ENCODE measurements around the gene PCLAF.

Gene PCLAF

GRCh38 chr15:64324165-64324877 lies 56.9 kb downstream of the PCLAF start:
- DNase-seq (ENCODE audit: low read depth in 2 of 2), result no peak

GRCh38 chr15:64315216-64315615 lies 66.0 kb downstream of the PCLAF start:
- no peak for DNase-seq (ENCODE audit: low read depth in 2 of 2)

- no peak for DNase-seq (ENCODE audit: low read depth in 2 of 2)
Measured at GRCh38 chr15:64314456-64314855, 66.8 kb downstream of the PCLAF start.

Measured in stimulated activated CD8-positive, alpha-beta memory T cell treated with anti-CD3 and anti-CD28 coated beads, Interleukin-2, amount 100 ng/mL, for 48 hours (primary cell).